Calu3 (cell line): ENCODE results near the gene GPATCH4. TPM values are rescaled to one million over a fixed set of nuclear protein-coding genes. Genes with fewer than 3 reads are reported as not detected.

Experiments
- BruUV-seq: library from RNA; stranded (reverse); fragments of 400-500 nt; replicated peaks from 2 replicates; lab custom pipeline; 2021; lab: Mats Ljungman, UMichigan
- CTCF ChIA-PET: fragments of 300-600 bp; sonication (Branson Sonifier 250); formaldehyde crosslinking; loops from one replicate; lab custom pipeline; 2022; ENCODE audit warnings: antibody characterized with exemption; lab: Charles Lee
- DNase-seq: peaks from one replicate; pipeline ENCODE4 v3.0.0; 2022
- H3K27ac Mint-ChIP-seq: one replicate; pipeline ENCODE4 v1.8.0; 2022; ENCODE audit warnings: mixed read lengths; ENCODE audit not compliant: unreplicated experiment
- H3K27me3 Mint-ChIP-seq: one replicate; pipeline ENCODE4 v1.8.0; 2022; ENCODE audit warnings: mixed read lengths; ENCODE audit not compliant: unreplicated experiment
- H3K36me3 Mint-ChIP-seq: one replicate; pipeline ENCODE4 v1.8.0; 2022; ENCODE audit warnings: mild to moderate bottlenecking, moderate library complexity, mixed read lengths; ENCODE audit not compliant: insufficient read depth, unreplicated experiment
- H3K4me1 Mint-ChIP-seq: one replicate; pipeline ENCODE4 v1.8.0; 2022; ENCODE audit warnings: mild to moderate bottlenecking, low read depth, mixed read lengths; ENCODE audit not compliant: unreplicated experiment
- H3K4me3 Mint-ChIP-seq: one replicate; pipeline ENCODE4 v1.8.0; 2022; ENCODE audit warnings: mild to moderate bottlenecking, low read depth, moderate library complexity, mixed read lengths; ENCODE audit not compliant: unreplicated experiment
- H3K9me3 Mint-ChIP-seq: one replicate; pipeline ENCODE4 v1.8.0; 2022; ENCODE audit warnings: low read depth, mixed read lengths; ENCODE audit not compliant: unreplicated experiment
- intact Hi-C: fragments of 100-400 bp; cut with micrococcal nuclease; formaldehyde crosslinking; loops from one replicate; pipeline ENCODE4 v1.10.0; 2022; ENCODE audit not compliant: unreplicated experiment
- total RNA-seq: library from RNA; stranded (reverse); gene quantifications from 2 replicates; pipeline ENCODE4 v1.2.3, GENCODE V29; 2022
- TF ChIP-seq, protein P1 (sequence below): fragments of 200-600 bp; IDR thresholded peaks from one replicate; pipeline ENCODE4 v1.8.0; 2022; ENCODE audit warnings: antibody characterized with exemption; ENCODE audit not compliant: unreplicated experiment

The GPATCH4 gene
- total RNA-seq, 1 experiment from 2014 or later = 52.4 TPM

GRCh38 chr1:156586892-156587477, 14.3 kb downstream of the GPATCH4 start:
- CTCF ChIA-PET = interaction anchor here (0.5 to 0.9 kb wide), 5 partner anchors 17 to 218 kb away, joined by 3 to 7 read pairs (median 5); no protein-coding TSS in a partner anchor
- TF ChIP-seq, protein P1, sequence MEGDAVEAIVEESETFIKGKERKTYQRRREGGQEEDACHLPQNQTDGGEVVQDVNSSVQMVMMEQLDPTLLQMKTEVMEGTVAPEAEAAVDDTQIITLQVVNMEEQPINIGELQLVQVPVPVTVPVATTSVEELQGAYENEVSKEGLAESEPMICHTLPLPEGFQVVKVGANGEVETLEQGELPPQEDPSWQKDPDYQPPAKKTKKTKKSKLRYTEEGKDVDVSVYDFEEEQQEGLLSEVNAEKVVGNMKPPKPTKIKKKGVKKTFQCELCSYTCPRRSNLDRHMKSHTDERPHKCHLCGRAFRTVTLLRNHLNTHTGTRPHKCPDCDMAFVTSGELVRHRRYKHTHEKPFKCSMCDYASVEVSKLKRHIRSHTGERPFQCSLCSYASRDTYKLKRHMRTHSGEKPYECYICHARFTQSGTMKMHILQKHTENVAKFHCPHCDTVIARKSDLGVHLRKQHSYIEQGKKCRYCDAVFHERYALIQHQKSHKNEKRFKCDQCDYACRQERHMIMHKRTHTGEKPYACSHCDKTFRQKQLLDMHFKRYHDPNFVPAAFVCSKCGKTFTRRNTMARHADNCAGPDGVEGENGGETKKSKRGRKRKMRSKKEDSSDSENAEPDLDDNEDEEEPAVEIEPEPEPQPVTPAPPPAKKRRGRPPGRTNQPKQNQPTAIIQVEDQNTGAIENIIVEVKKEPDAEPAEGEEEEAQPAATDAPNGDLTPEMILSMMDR = no peak
- Mint-ChIP-seq H3K36me3 (peaks cover 10% of the 10 kb centered on the region), H3K27ac (no peak overlapping the region), H3K4me3 (no peak overlapping the region), H3K9me3 (no peaks in the 10 kb centered on the region), H3K27me3 (no peaks in the 10 kb centered on the region), H3K4me1 (no peaks in the 10 kb centered on the region)
- BruUV-seq = no TSS peak
- intact Hi-C loops = no loop called here
- DNase-seq = no peak

GRCh38 chr1:156586323-156586722, 15.0 kb downstream of the GPATCH4 start:
- H3K4me1 Mint-ChIP-seq = no peaks in the 10 kb centered on the region
- intact Hi-C loops = no loop called here
- H3K27me3 Mint-ChIP-seq = no peaks in the 10 kb centered on the region
- H3K9me3 Mint-ChIP-seq = no peaks in the 10 kb centered on the region
- no peak overlapping the region for H3K27ac Mint-ChIP-seq
- no peak overlapping the region for H3K4me3 Mint-ChIP-seq
- H3K36me3 Mint-ChIP-seq = peaks cover 3% of the 10 kb centered on the region
- no TSS peak for BruUV-seq
- DNase-seq = no peak
- TF ChIP-seq, protein P1 = no peak
- CTCF ChIA-PET = interaction anchor here (0.5 to 0.6 kb wide), 3 partner anchors 18 to 109 kb away, joined by 3 to 6 read pairs (median 5); no protein-coding TSS in a partner anchor

GRCh38 chr1:156584813-156585212, 16.5 kb downstream of the GPATCH4 start:
- no peaks in the 10 kb centered on the region for H3K4me1 Mint-ChIP-seq
- H3K27ac Mint-ChIP-seq = no peak overlapping the region
- no peaks in the 10 kb centered on the region for H3K27me3 Mint-ChIP-seq
- DNase-seq = peak; percentile 55
- TF ChIP-seq, protein P1 = peak; percentile 50
- no peaks in the 10 kb centered on the region for H3K9me3 Mint-ChIP-seq
- intact Hi-C loops = loop anchor here (1.0 kb wide), 1 partner anchor 23 kb away; no protein-coding TSS in a partner anchor
- no peaks in the 10 kb centered on the region for H3K36me3 Mint-ChIP-seq
- no TSS peak for BruUV-seq
- CTCF ChIA-PET = interaction anchor here (0.8 kb wide), 1 partner anchor 28 kb away, joined by 3 read pairs; no protein-coding TSS in a partner anchor
- H3K4me3 Mint-ChIP-seq = no peak overlapping the region

DNA sequence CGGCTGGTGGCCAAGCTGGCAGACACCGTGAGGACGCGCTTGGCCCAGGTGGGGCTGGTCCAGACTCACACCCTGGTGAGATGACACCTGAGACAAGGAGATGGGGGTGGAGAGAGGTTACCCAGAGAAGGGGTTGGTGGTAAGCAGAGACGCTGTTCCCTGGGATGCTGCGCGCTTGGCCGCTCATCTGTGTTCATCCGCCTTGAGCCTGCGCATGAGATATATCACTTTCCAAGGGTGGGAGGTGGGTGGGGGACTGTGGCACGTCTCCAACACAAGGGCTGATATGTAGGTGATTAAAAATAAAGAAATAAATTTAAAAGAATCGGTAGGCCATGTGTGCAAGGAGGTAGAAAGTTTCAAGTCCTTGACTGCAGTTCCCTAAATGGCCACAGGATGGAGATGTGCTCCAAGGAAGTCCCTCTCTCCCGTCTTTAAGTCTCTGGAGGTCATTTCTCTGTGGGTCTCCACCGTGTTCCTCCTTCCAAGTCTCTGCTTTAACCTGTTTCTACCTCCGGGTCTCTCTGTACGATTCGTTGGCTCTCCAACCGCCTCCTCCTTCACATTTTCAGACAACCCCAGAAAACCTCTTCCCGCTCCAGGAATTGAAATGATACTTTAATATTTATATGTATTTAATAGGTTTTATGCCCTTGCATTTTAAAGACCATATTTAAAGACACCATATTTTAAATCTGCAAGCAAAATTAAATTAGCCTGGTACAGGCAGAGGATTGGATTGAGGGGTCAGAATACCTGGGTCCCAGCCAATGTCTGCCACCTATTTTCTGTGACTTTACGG, 17.3 kb downstream of the GPATCH4 start:
- Mint-ChIP-seq H3K36me3 (no peaks in the 10 kb centered on the region), H3K9me3 (no peaks in the 10 kb centered on the region), H3K27ac (no peak overlapping the region), H3K4me1 (no peaks in the 10 kb centered on the region), H3K27me3 (no peaks in the 10 kb centered on the region), H3K4me3 (no peak overlapping the region)
- CTCF ChIA-PET = interaction anchor here (0.8 kb wide), 1 partner anchor 29 kb away, joined by 3 read pairs; no protein-coding TSS in a partner anchor
- no TSS peak for BruUV-seq
- peak; percentile 82 for DNase-seq
- TF ChIP-seq, protein P1 = peak; percentile 82
- intact Hi-C loops = loop anchor here (1.0 kb wide), 1 partner anchor 24 kb away; no protein-coding TSS in a partner anchor
